Heart left ventricle (tissue), 16 donors: ENCODE measurements around the gene OR10X1. TPM values are rescaled to one million over a fixed set of nuclear protein-coding genes. Genes with fewer than 3 reads are reported as not detected.

Experiments used
- ATAC-seq, 4 donors: fragments of 200-7000 bp; cut with Tn5 transposase; one replicate each; pipeline ENCODE4 v1.9.1; 2020 to 2022; ENCODE audit warnings: moderate library complexity in 4 of 4, mild to moderate bottlenecking in 3 of 4, moderate number of reproducible peaks in 1 of 4
- DNase-seq, 5 donors: peaks; one replicate each; pipeline ENCODE4 v3.0.0-alpha.2; 2020
- H3K27ac ChIP-seq, 12 donors: fragments of 200-600 bp; sonication (generic) in 4 of 12; one replicate each; pipeline versions ENCODE4 v1.5.0 to v1.8.0; 2016 to 2022; ENCODE audit warnings: mild to moderate bottlenecking in 2 of 12
- H3K27me3 ChIP-seq, 9 donors: fragments of 200-600 bp; sonication (generic) in 2 of 9; one replicate each; pipeline versions ENCODE4 v1.5.1 to v1.8.0; 2016 to 2022; ENCODE audit warnings: mild to moderate bottlenecking in 3 of 9
- H3K36me3 ChIP-seq, 9 donors: fragments of 200-600 bp; sonication (generic) in 2 of 9; one replicate each; pipeline versions ENCODE4 v1.5.0 to v1.8.0; 2018 to 2022; ENCODE audit warnings: mild to moderate bottlenecking in 2 of 9
- H3K4me1 ChIP-seq, 12 donors: fragments of 200-600 bp; sonication (generic) in 4 of 12; one replicate each; pipeline versions ENCODE4 v1.5.0 to v1.8.0; 2016 to 2022; ENCODE audit warnings: mild to moderate bottlenecking in 3 of 12
- H3K4me3 ChIP-seq, 12 donors: fragments of 200-600 bp; sonication (generic) in 4 of 12; one replicate each; pipeline versions ENCODE4 v1.5.0 to v1.8.0; 2017 to 2022; ENCODE audit warnings: mild to moderate bottlenecking in 9 of 12, moderate library complexity in 4 of 12
- H3K9me3 ChIP-seq, 12 donors: fragments of 200-600 bp; sonication (generic) in 4 of 12; one replicate each; pipeline versions ENCODE4 v1.5.0 to v1.8.0; 2016 to 2022; ENCODE audit warnings: mild to moderate bottlenecking in 1 of 12
- POLR2A ChIP-seq, 2 donors: fragments of 450-650 bp; IDR thresholded peaks; one replicate each; pipeline ENCODE4 v1.6.1; 2017; ENCODE audit warnings: antibody characterized with exemption in 2 of 2, mild to moderate bottlenecking in 2 of 2, moderate library complexity in 2 of 2
- WGBS, 4 donors: extraction: QIAGEN DNeasy Blood & Tissue Kit in 2 of 4; methylation state at CpG; one replicate each; pipeline versions ENCODE4 v1.1.5 to v1.1.7; 2013 to 2018; 5-methylcytosine and 5-hydroxymethylcytosine counted together
- intact Hi-C, 10 donors: fragments of 100-400 bp; cut with DNase I; formaldehyde crosslinking; loops; one replicate each; pipeline versions ENCODE4 v1.11.1 to v1.14.2; 2022
- polyA plus RNA-seq, 2 donors: library from polyadenylated mRNA; stranded (reverse); fragments of 200-250 nt; gene quantifications; one replicate each; pipeline ENCODE4 v1.2.3, GENCODE V29; 2013
- total RNA-seq, 9 donors: library from RNA; depleted of rRNA in 2 of 9; stranded (reverse); fragments of >200 nt in 2 of 9; fragmentation: NEBNext Ultra II Directional in 3 of 9; extraction: Animal tissue kit (Norgen Biotek cat#: 25700) in 3 of 9; gene quantifications; one replicate each; pipeline versions ENCODE4 v1.1.0 to v1.2.4, GENCODE V29; 2016 to 2023
- TF ChIP-seq, protein P1 (sequence below), 12 donors: fragments of 200-600 bp; sonication (generic) in 4 of 12; IDR thresholded peaks; one replicate each; pipeline versions ENCODE4 v1.5.0 to v1.8.0; 2018 to 2022; ENCODE audit warnings: antibody characterized with exemption in 12 of 12, mild to moderate bottlenecking in 5 of 12
- donor health status: ischemic (EF 13 %, LVEDD 7.1; RV severe dilation, severe dysfunction).
- donor health status: healthy with polysubstance abuse.
- donor health status: DM: no; HTN: yes; CAD: no.
- donor health status: DM: no; HTN: no; CAD: no.
- donor health status: ischemic (EF 25% LVEDD 6.9; RV normal size, moderate dysfunction).
- donor health status: ischemic (EF 25% LVEDD 5.7; RV mildly dilated, moderate dysfunction).
- donor health status: healthy.
- donor health status: DM: yes; HTN: yes; CAD: no.
- donor health status: ischemic (EF 35%, LVEDD 5.7; RV mildly dilated, moderate dysfunction).
- donor health status: nonischemic (EF 11% LVEDD 7.7; RV severe dilation, severe dysfunction).
- donor health status: DM: yes; HTN: yes; CAD: no.
- donor health status: PGD.
- donor health status: ischemic (EF 29% LVEDD 5.4; RV normal size, mild dysfunction).
- donor health status: nonischemic (EF 23%, LVEDD 6.1; RV moderate dilation, normal function).

OR10X1 gene
- total and polyA plus RNA-seq, 11 donors, result not detected

- H3K9me3 ChIP-seq, result no peaks in the 10 kb centered on the region
- TF ChIP-seq, protein P1, sequence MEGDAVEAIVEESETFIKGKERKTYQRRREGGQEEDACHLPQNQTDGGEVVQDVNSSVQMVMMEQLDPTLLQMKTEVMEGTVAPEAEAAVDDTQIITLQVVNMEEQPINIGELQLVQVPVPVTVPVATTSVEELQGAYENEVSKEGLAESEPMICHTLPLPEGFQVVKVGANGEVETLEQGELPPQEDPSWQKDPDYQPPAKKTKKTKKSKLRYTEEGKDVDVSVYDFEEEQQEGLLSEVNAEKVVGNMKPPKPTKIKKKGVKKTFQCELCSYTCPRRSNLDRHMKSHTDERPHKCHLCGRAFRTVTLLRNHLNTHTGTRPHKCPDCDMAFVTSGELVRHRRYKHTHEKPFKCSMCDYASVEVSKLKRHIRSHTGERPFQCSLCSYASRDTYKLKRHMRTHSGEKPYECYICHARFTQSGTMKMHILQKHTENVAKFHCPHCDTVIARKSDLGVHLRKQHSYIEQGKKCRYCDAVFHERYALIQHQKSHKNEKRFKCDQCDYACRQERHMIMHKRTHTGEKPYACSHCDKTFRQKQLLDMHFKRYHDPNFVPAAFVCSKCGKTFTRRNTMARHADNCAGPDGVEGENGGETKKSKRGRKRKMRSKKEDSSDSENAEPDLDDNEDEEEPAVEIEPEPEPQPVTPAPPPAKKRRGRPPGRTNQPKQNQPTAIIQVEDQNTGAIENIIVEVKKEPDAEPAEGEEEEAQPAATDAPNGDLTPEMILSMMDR (IDR thresholded peaks at IDR 0.05), result no peak
- no peak for TF ChIP-seq POLR2A (IDR thresholded peaks at IDR 0.05)
- no peak for ATAC-seq
- no peak overlapping the region for H3K4me3 ChIP-seq
- no peaks in the 10 kb centered on the region for H3K4me1 ChIP-seq
- 94 to 100% (median 97%) methylated on average over 2 of the region's 2 CpGs for WGBS, 4 donors
- intact Hi-C loops, result no loop called here
- H3K36me3 ChIP-seq, result no peaks in the 10 kb centered on the region
- DNase-seq, result no peak
- H3K27me3 ChIP-seq, result no peaks in the 10 kb centered on the region
- H3K27ac ChIP-seq, result no peak overlapping the region
Observed at GRCh38 chr1:158547533-158547932, 32.2 kb downstream of the OR10X1 start.

DNA sequence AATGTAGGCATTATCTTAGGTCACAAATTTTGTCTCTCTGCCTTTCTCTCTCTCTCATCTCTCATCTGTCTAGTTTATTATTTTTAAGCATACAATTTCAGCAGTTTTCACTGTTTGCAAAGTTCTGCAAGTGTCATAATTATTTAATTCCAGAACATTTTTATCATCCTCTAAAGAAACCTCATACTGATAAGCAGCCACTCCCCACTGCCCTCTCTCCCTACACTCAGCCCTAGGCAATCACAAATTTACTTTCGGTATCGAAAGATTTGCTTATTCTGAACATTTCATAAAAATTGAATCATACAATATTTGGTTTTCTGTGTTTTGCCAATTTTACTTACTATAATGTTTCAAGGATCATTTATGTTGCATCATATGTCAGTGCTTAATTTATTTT, 42.1 kb downstream of the OR10X1 start:
- Histone ChIP-seq H3K27ac (peak overlapping the region in 1 of 12 donors; percentile 23), H3K27me3 (peaks cover 0 to 2% (median 0%) of the 10 kb centered on the region in 9 donors), H3K4me3 (no peak overlapping the region), H3K9me3 (no peaks in the 10 kb centered on the region), H3K4me1 (no peaks in the 10 kb centered on the region), H3K36me3 (no peaks in the 10 kb centered on the region)
- TF ChIP-seq, protein P1 (IDR thresholded peaks at IDR 0.05), result no peak
- TF ChIP-seq POLR2A (IDR thresholded peaks at IDR 0.05), result no peak
- WGBS, 4 donors, result 83 to 90% (median 87%) methylated on average over 2 of the region's 2 CpGs
- intact Hi-C loops, result no loop called here
- DNase-seq, result no peak
- no peak for ATAC-seq

- H3K27ac ChIP-seq, result no peak overlapping the region
- no peak for TF ChIP-seq POLR2A (IDR thresholded peaks at IDR 0.05)
- TF ChIP-seq, protein P1 (IDR thresholded peaks at IDR 0.05), result no peak
- no peak for ATAC-seq
- no peak for DNase-seq
- H3K4me1 ChIP-seq, result no peaks in the 10 kb centered on the region
- WGBS, 4 donors, result 28 to 38% (median 33%) methylated on average over 5 of the region's 5 CpGs
- no peak overlapping the region for H3K4me3 ChIP-seq
- intact Hi-C loops, result no loop called here
- no peaks in the 10 kb centered on the region for H3K9me3 ChIP-seq
- H3K36me3 ChIP-seq, result no peaks in the 10 kb centered on the region
- H3K27me3 ChIP-seq, result peaks cover 0 to 2% (median 0%) of the 10 kb centered on the region in 9 donors
Observed at GRCh38 chr1:158534496-158534895, 45.2 kb downstream of the OR10X1 start.

Other genes starting within 250 kb of the OR10X1 start
- under 1 TPM in 1 of 9 donors, not detected in 8; 0.29 TPM for gene CD1B, start 248.4 kb downstream of the OR10X1 start, total RNA-seq
- not detected for gene CD1B, start 248.4 kb downstream of the OR10X1 start, polyA plus RNA-seq
- under 1 TPM in 4 of 9 donors, not detected in 5; 0.25 to 0.59 (median 0.37) TPM for gene CD1E, start 226.0 kb downstream of the OR10X1 start, total RNA-seq
- under 1 TPM in 1 of 2 donors, not detected in 1; 0.33 TPM for gene CD1E, start 226.0 kb downstream of the OR10X1 start, polyA plus RNA-seq
- gene OR10T2, start 180.4 kb downstream of the OR10X1 start, total RNA-seq, result not detected
- gene OR10T2, start 180.4 kb downstream of the OR10X1 start, polyA plus RNA-seq, result not detected
- not detected for gene OR10K2, start 153.7 kb downstream of the OR10X1 start, total RNA-seq
- gene OR10K2, start 153.7 kb downstream of the OR10X1 start, polyA plus RNA-seq, result not detected
- gene OR10K1, start 118.1 kb downstream of the OR10X1 start, total RNA-seq, result not detected
- not detected for gene OR10K1, start 118.1 kb downstream of the OR10X1 start, polyA plus RNA-seq
- not detected for gene OR10R2, start 107.7 kb downstream of the OR10X1 start, total RNA-seq
- gene OR10R2, start 107.7 kb downstream of the OR10X1 start, polyA plus RNA-seq, result not detected
- not detected for gene OR6Y1, start 25.5 kb downstream of the OR10X1 start, total RNA-seq
- gene OR6Y1, start 25.5 kb downstream of the OR10X1 start, polyA plus RNA-seq, result not detected
- not detected for gene OR6P1, start 9.3 kb downstream of the OR10X1 start, total RNA-seq
- not detected for gene OR6P1, start 9.3 kb downstream of the OR10X1 start, polyA plus RNA-seq
- not detected for gene OR10Z1, start 25.4 kb upstream of the OR10X1 start, total RNA-seq
- gene OR10Z1, start 25.4 kb upstream of the OR10X1 start, polyA plus RNA-seq, result not detected
- gene SPTA1, start 106.8 kb upstream of the OR10X1 start, total RNA-seq, result under 1 TPM in 4 of 9 donors, not detected in 5; 0.08 to 0.99 (median 0.28) TPM
- gene SPTA1, start 106.8 kb upstream of the OR10X1 start, polyA plus RNA-seq, result under 1 TPM; 0.06 to 0.19 TPM
- gene OR6K2, start 120.8 kb upstream of the OR10X1 start, total RNA-seq, result not detected
- gene OR6K2, start 120.8 kb upstream of the OR10X1 start, polyA plus RNA-seq, result not detected
- gene OR6K3, start 140.8 kb upstream of the OR10X1 start, total RNA-seq, result not detected
- gene OR6K3, start 140.8 kb upstream of the OR10X1 start, polyA plus RNA-seq, result not detected
- gene OR6K6, start 174.8 kb upstream of the OR10X1 start, total RNA-seq, result not detected
- not detected for gene OR6K6, start 174.8 kb upstream of the OR10X1 start, polyA plus RNA-seq
- gene OR6N1, start 192.3 kb upstream of the OR10X1 start, total RNA-seq, result not detected
- gene OR6N1, start 192.3 kb upstream of the OR10X1 start, polyA plus RNA-seq, result not detected
- gene OR6N2, start 201.3 kb upstream of the OR10X1 start, total RNA-seq, result not detected
- not detected for gene OR6N2, start 201.3 kb upstream of the OR10X1 start, polyA plus RNA-seq